HepG2 (cell line): Measurements from ENCODE around the gene TRIM36. TPM values are rescaled to one million over a fixed set of nuclear protein-coding genes. Genes with fewer than 3 reads are reported as not detected.
A peak's percentile ranks its signal among the peaks of the same experiment; 100 is the strongest.

Source experiments
- MYPOP ChIP-seq: sonication (generic); formaldehyde crosslinking; IDR thresholded peaks from 2 replicates; pipeline ENCODE4 v1.8.1; 2023; ENCODE audit warnings: mild to moderate bottlenecking, moderate library complexity, missing genetic modification reagents
- SOX6 ChIP-seq, 2 experiments: fragments of 450-650 bp in 1 of 2; sonication (generic) in 1 of 2; formaldehyde crosslinking in 1 of 2; IDR thresholded peaks; 2 replicates each; pipeline versions ENCODE4 v1.4.0 to v1.6.1; 2017 to 2020; ENCODE audit warnings: antibody characterized with exemption in 1 of 2, mild to moderate bottlenecking in 1 of 2, missing genetic modification reagents in 1 of 2
- ZNF687 ChIP-seq: sonication (generic); formaldehyde crosslinking; IDR thresholded peaks from 2 replicates; pipeline ENCODE4 v1.5.1; 2020; ENCODE audit warnings: mild to moderate bottlenecking, missing genetic modification reagents, moderate library complexity
- ZNF768 ChIP-seq: sonication (generic); formaldehyde crosslinking; IDR thresholded peaks from 2 replicates; pipeline ENCODE4 v1.4.0; 2020; ENCODE audit warnings: missing genetic modification reagents
- ZNF883 ChIP-seq: sonication (generic); formaldehyde crosslinking; IDR thresholded peaks from 2 replicates; pipeline ENCODE4 v1.5.1; 2020; ENCODE audit warnings: mild to moderate bottlenecking, missing genetic modification reagents; ENCODE audit errors: not compliant biosample characterization
- polyA plus RNA-seq, 8 experiments: library from polyadenylated mRNA; depleted of rRNA in 3 of 8; stranded (reverse) in 7 of 8; unstranded in 1 of 8; fragments of >200 nt; fragmentation: Illumina TruSeq in 4 of 8; extraction: Trizol in 4 of 8; gene quantifications; 2 replicates each; pipeline versions ENCODE4 v1.2.1 to v1.2.3, GENCODE V29; 2011 to 2016; ENCODE audit warnings: low read depth in 4 of 8, missing spikeins in 1 of 8, mixed read lengths in 1 of 8; ENCODE audit not compliant: insufficient read depth in 1 of 8
- total RNA-seq, 5 experiments: library from RNA; depleted of rRNA; stranded (reverse); fragments of >200 nt; fragmentation: Illumina TruSeq; extraction: Trizol; gene quantifications; 2 replicates each; pipeline ENCODE4 v1.2.3, GENCODE V29; 2016; ENCODE audit warnings: low read depth in 1 of 5

Gene TRIM36
- total and polyA plus RNA-seq, 2 of the 13 experiments (the other 11 are each of a cell fraction or from before 2014, with no cell fraction given): 1.7 to 2.4 TPM

DNA sequence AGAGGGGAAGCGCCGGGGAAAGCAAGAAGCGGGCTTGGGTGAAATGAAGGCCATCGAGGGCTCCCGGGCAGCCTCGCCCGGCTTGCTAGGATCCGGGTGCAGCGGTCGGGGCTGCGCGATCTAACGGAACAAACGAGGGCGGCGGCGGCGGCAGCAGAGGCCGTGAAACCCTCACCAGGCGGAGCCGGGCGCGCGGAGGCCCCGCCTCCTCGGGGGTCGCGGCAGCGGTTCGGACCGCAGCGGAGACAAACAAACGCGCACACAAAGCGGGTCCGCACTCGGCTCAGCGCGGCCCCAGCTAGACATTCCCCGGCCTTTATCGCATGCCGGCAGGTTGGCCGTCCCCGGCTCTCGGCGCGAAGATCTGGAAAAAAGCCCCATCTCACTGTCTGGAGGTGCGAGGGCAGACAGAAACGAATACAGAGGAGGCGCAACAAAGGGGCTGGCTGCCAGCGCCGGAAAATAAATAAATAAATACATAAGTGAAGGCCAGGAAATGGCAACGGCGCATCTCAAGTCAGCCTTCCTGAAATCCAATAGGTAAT, 10.5 kb upstream of the TRIM36 start (continued):
- TF ChIP-seq ZNF687 (CRISPR knock-in tag): peak; percentile 67
- peak; percentile 47; the same call in 1 of the 2 replicates for TF ChIP-seq MYPOP
- no peak for TF ChIP-seq SOX6 (IDR thresholded peaks at IDR 0.05)
- peak; percentile 48; the same call in 1 of the 2 replicates for TF ChIP-seq SOX6 (CRISPR knock-in tag; IDR thresholded peaks at IDR 0.05)
- TF ChIP-seq ZNF883 (CRISPR knock-in tag): peak; percentile 65
- TF ChIP-seq ZNF768: 0 out of 2 replicates have a peak, but pooled peaks have one; percentile 18
- TF ChIP-seq, all 625 proteins: peak for 29
